Right atrium auricular region (tissue), 2 donors: ENCODE results near the gene TRAF5. TPM values are rescaled to one million over a fixed set of nuclear protein-coding genes. Genes with fewer than 3 reads are reported as not detected.
"Not testable (repeated sequence)": the region's sequence is repeated elsewhere in the genome, so short reads cannot be mapped to it uniquely, and the experiment has no call there.

ENCODE experiments used
- DNase-seq: peaks from one replicate; pipeline ENCODE4 v3.0.0-alpha.2; 2019; ENCODE audit warnings: low spot score
- H3K27ac ChIP-seq, 2 donors: fragments of 200-600 bp; sonication (generic); 1 replicate in 1 of 2; 2 replicates in 1 of 2; pipeline ENCODE4 v1.5.1; 2016 to 2019
- H3K27me3 ChIP-seq, 2 donors: fragments of 200-600 bp; sonication (generic); one replicate each; pipeline versions ENCODE4 v1.5.1 to v1.6.0; 2017 to 2019
- H3K36me3 ChIP-seq: fragments of 200-600 bp; sonication (generic); one replicate; pipeline ENCODE4 v1.5.1; 2016
- H3K4me1 ChIP-seq, 2 donors: fragments of 200-600 bp; sonication (generic); one replicate each; pipeline versions ENCODE4 v1.5.1 to v1.6.0; 2017 to 2019
- H3K4me3 ChIP-seq, 2 donors: fragments of 200-600 bp; sonication (generic); 1 replicate in 1 of 2; 2 replicates in 1 of 2; pipeline ENCODE4 v1.5.1; 2017 to 2019; ENCODE audit warnings: mild to moderate bottlenecking in 1 of 2, moderate library complexity in 1 of 2
- H3K9me3 ChIP-seq, 2 donors: fragments of 200-600 bp; sonication (generic); one replicate each; pipeline ENCODE4 v1.5.1; 2019
- CTCF ChIP-seq, 2 donors: fragments of 200-600 bp; sonication (generic); IDR thresholded peaks; one replicate each; pipeline ENCODE4 v1.5.1; 2019; ENCODE audit warnings: antibody characterized with exemption in 2 of 2
- total RNA-seq, 2 donors: library from RNA; depleted of rRNA; stranded (reverse); fragments of >200 nt; gene quantifications; one replicate each; pipeline ENCODE4 v1.1.0, GENCODE V29; 2016

The TRAF5 gene
- total RNA-seq, 2 donors from 2014 or later = 2.1 to 2.4 TPM

- Histone ChIP-seq H3K27ac (no peak overlapping the region), H3K9me3 (no peaks in the 10 kb centered on the region), H3K4me3 (no peak overlapping the region), H3K36me3 (no peaks in the 10 kb centered on the region), H3K4me1 (no peaks in the 10 kb centered on the region), H3K27me3 (no peaks in the 10 kb centered on the region)
- DNase-seq = no peak
- TF ChIP-seq CTCF (IDR thresholded peaks at IDR 0.05) = no peak
These were observed 17.0 kb downstream of the TRAF5 start for GRCh38 chr1:211343607-211344006.

- Histone ChIP-seq H3K36me3 (no peaks in the 10 kb centered on the region), H3K9me3 (no peaks in the 10 kb centered on the region), H3K27ac (no peak overlapping the region), H3K4me3 (no peak overlapping the region), H3K4me1 (no peaks in the 10 kb centered on the region), H3K27me3 (no peaks in the 10 kb centered on the region)
- DNase-seq = no peak
- no peak for TF ChIP-seq CTCF (IDR thresholded peaks at IDR 0.05)
These were observed 17.6 kb downstream of the TRAF5 start for GRCh38 chr1:211344152-211344618.

- no peak for DNase-seq
- Histone ChIP-seq H3K4me3 (no peak overlapping the region), H3K27ac (no peak overlapping the region), H3K27me3 (no peaks in the 10 kb centered on the region), H3K4me1 (no peaks in the 10 kb centered on the region), H3K36me3 (no peaks in the 10 kb centered on the region), H3K9me3 (no peaks in the 10 kb centered on the region)
- TF ChIP-seq CTCF (IDR thresholded peaks at IDR 0.05) = no peak
These were observed 19.1 kb downstream of the TRAF5 start for GRCh38 chr1:211345719-211346118.

GRCh38 chr1:211347077-211347844 is 20.6 kb downstream of the TRAF5 start:
- Histone ChIP-seq H3K4me3 (no peak overlapping the region), H3K4me1 (no peaks in the 10 kb centered on the region), H3K36me3 (no peaks in the 10 kb centered on the region), H3K9me3 (no peaks in the 10 kb centered on the region), H3K27me3 (no peaks in the 10 kb centered on the region), H3K27ac (no peak overlapping the region)
- DNase-seq = no peak
- no peak for TF ChIP-seq CTCF (IDR thresholded peaks at IDR 0.05)

- no peak for TF ChIP-seq CTCF (IDR thresholded peaks at IDR 0.05)
- no peak for DNase-seq
- Histone ChIP-seq H3K27me3 (no peaks in the 10 kb centered on the region), H3K4me3 (no peak overlapping the region), H3K27ac (no peak overlapping the region), H3K36me3 (no peaks in the 10 kb centered on the region), H3K4me1 (no peaks in the 10 kb centered on the region), H3K9me3 (no peaks in the 10 kb centered on the region)
These were observed 21.9 kb downstream of the TRAF5 start for GRCh38 chr1:211348547-211348946.

- no peaks in the 10 kb centered on the region for H3K4me1 ChIP-seq
- no peaks in the 10 kb centered on the region for H3K27me3 ChIP-seq
- no peak for TF ChIP-seq CTCF (IDR thresholded peaks at IDR 0.05)
- no peaks in the 10 kb centered on the region for H3K36me3 ChIP-seq
- no peak overlapping the region for H3K27ac ChIP-seq
- DNase-seq = no peak
- H3K4me3 ChIP-seq = no peak overlapping the region
- H3K9me3 ChIP-seq = no peaks in the 10 kb centered on the region
These were observed 23.1 kb downstream of the TRAF5 start for GRCh38 chr1:211349741-211350140.

GRCh38 chr1:211352055-211352454 is 25.4 kb downstream of the TRAF5 start:
- not testable (repeated sequence) for DNase-seq, H3K36me3 ChIP-seq, H3K27me3 ChIP-seq, H3K4me3 ChIP-seq, H3K4me1 ChIP-seq, H3K9me3 ChIP-seq, H3K27ac ChIP-seq
